Adrenal gland (tissue), 5 donors: ENCODE data around the gene IQSEC3.

ENCODE experiments used
- POLR2A ChIP-seq, 2 donors: fragments of 450-650 bp; IDR thresholded peaks; one replicate each; pipeline ENCODE4 v1.6.1; 2017; ENCODE audit warnings: antibody characterized with exemption in 2 of 2, mild to moderate bottlenecking in 2 of 2, moderate library complexity in 1 of 2
- TF ChIP-seq, protein P1 (sequence below), 6 experiments: fragments of 450-650 bp in 4 of 6; fragments of 200-600 bp in 2 of 6; sonication (generic) in 1 of 6; IDR thresholded peaks; 1 replicate in 5 of 6; 2 replicates in 1 of 6; pipeline versions ENCODE4 v1.5.1 to v1.8.0; 2016 to 2021; ENCODE audit warnings: antibody characterized with exemption in 6 of 6, mild to moderate bottlenecking in 2 of 6, moderate library complexity in 1 of 6
- donor health status: DM: no; HTN: no; CAD: no.

DNA sequence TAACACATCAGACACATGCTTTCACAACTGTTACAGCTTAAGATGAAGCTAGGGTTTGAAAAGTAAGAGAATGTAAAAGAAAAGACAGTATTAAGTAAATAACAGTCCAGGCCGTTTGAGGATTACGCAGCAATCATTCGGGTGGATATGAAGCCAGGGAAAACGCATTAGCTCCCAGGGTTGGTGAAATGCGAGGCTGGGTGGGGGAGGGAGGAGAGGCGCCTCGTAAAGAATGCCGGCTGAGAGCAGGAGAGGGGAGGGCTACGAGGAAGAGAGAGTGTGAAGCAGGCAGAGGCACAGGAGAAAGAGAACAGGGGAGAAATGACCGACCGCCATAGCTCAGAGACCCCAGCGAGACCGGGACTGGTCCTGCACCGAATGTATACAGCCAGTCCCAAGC is 73.0 kb downstream of the IQSEC3 start:
- TF ChIP-seq POLR2A (IDR thresholded peaks at IDR 0.05): no peak
- TF ChIP-seq, protein P1, sequence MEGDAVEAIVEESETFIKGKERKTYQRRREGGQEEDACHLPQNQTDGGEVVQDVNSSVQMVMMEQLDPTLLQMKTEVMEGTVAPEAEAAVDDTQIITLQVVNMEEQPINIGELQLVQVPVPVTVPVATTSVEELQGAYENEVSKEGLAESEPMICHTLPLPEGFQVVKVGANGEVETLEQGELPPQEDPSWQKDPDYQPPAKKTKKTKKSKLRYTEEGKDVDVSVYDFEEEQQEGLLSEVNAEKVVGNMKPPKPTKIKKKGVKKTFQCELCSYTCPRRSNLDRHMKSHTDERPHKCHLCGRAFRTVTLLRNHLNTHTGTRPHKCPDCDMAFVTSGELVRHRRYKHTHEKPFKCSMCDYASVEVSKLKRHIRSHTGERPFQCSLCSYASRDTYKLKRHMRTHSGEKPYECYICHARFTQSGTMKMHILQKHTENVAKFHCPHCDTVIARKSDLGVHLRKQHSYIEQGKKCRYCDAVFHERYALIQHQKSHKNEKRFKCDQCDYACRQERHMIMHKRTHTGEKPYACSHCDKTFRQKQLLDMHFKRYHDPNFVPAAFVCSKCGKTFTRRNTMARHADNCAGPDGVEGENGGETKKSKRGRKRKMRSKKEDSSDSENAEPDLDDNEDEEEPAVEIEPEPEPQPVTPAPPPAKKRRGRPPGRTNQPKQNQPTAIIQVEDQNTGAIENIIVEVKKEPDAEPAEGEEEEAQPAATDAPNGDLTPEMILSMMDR (IDR thresholded peaks at IDR 0.05): no peak
